Peyer's patch (tissue), 4 donors: Measurements from ENCODE around the gene AGBL3. TPM values are rescaled to one million over a fixed set of nuclear protein-coding genes. Genes with fewer than 3 reads are reported as not detected.
A peak's percentile ranks its signal among the peaks of the same experiment; 100 is the strongest.

ENCODE experiments used
- DNase-seq, 3 donors: peaks; one replicate each; pipeline ENCODE4 v3.0.0-alpha.2; 2017 to 2019
- H3K27ac ChIP-seq, 4 donors: fragments of 200-600 bp; sonication (generic); one replicate each; pipeline ENCODE4 v1.5.1; 2016 to 2019
- H3K27me3 ChIP-seq, 2 donors: fragments of 200-600 bp; sonication (generic); one replicate each; pipeline ENCODE4 v1.5.1; 2019
- H3K36me3 ChIP-seq, 3 donors: fragments of 200-600 bp; sonication (generic); one replicate each; pipeline ENCODE4 v1.5.1; 2016 to 2019
- H3K4me1 ChIP-seq, 4 donors: fragments of 200-600 bp; sonication (generic); one replicate each; pipeline ENCODE4 v1.5.1; 2016 to 2019
- H3K4me3 ChIP-seq, 4 donors: fragments of 200-600 bp; sonication (generic); 1 replicate in 3 of 4; 2 replicates in 1 of 4; pipeline ENCODE4 v1.5.1; 2016 to 2019; ENCODE audit warnings: mild to moderate bottlenecking in 1 of 4
- H3K9me3 ChIP-seq, 4 donors: fragments of 200-600 bp; sonication (generic); one replicate each; pipeline ENCODE4 v1.5.1; 2016 to 2019; ENCODE audit warnings: mild to moderate bottlenecking in 1 of 4
- POLR2A ChIP-seq, 2 donors: fragments of 450-650 bp; IDR thresholded peaks; one replicate each; pipeline ENCODE4 v1.5.1; 2017; ENCODE audit warnings: antibody characterized with exemption in 2 of 2, mild to moderate bottlenecking in 2 of 2, moderate library complexity in 2 of 2
- total RNA-seq, 4 donors: library from RNA; depleted of rRNA; stranded (reverse); fragments of >200 nt; gene quantifications; one replicate each; pipeline ENCODE4 v1.1.0, GENCODE V29; 2016
- TF ChIP-seq, protein P1 (sequence below), 6 experiments: fragments of 450-650 bp in 4 of 6; fragments of 200-600 bp in 2 of 6; sonication (generic) in 1 of 6; IDR thresholded peaks; one replicate each; pipeline ENCODE4 v1.5.1; 2017 to 2019; ENCODE audit warnings: antibody characterized with exemption in 6 of 6, mild to moderate bottlenecking in 3 of 6, moderate library complexity in 1 of 6

Gene AGBL3
- total RNA-seq, 4 donors from 2014 or later, result 0.38 to 8.4 (median 4.3) TPM

DNA sequence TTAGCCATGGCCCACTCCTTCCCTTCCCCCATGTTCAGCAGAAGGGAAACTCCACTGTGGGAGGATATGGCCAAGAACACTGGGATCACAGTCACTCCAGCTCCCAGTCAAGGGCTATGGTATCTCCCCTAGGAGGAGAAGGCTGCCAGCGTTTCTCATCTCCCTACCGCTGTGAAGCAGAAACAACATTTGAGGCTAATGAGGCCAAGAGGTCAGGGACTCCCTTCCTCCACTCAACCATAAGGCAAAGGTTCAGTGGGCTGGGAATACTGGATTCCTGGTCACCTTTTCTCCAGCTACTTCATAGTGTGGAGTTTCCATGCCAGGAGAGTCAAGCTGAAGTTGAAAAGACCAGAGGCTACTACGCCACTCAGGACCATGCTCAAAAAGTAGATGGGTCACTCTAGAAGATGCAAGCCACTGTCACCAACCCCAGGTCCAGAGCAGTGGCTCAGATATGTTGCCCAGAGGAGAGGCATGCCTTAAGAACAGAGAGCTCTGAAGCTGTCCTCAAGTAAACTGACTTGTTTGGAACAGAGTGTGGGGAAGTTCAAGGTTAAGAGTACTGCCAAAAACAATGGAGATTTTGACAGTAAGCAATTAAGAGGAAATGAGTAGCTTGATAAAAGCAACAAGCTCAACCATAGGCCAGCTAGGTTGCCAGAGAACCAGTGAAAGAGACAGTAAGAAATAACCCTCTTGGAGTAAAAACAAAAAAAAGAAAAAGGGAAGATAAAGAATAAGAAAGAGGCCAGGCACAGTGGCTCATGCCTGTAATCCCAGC, 157.8 kb downstream of the AGBL3 start:
- Histone ChIP-seq H3K27ac (peak overlapping the region in 1 of 4 donors; percentile 6), H3K4me1 (peaks cover 0 to 10% (median 2%) of the 10 kb centered on the region in 4 donors), H3K27me3 (no peaks in the 10 kb centered on the region), H3K9me3 (no peaks in the 10 kb centered on the region), H3K36me3 (no peaks in the 10 kb centered on the region), H3K4me3 (no peak overlapping the region)
- DNase-seq, result no peak
- TF ChIP-seq, protein P1, sequence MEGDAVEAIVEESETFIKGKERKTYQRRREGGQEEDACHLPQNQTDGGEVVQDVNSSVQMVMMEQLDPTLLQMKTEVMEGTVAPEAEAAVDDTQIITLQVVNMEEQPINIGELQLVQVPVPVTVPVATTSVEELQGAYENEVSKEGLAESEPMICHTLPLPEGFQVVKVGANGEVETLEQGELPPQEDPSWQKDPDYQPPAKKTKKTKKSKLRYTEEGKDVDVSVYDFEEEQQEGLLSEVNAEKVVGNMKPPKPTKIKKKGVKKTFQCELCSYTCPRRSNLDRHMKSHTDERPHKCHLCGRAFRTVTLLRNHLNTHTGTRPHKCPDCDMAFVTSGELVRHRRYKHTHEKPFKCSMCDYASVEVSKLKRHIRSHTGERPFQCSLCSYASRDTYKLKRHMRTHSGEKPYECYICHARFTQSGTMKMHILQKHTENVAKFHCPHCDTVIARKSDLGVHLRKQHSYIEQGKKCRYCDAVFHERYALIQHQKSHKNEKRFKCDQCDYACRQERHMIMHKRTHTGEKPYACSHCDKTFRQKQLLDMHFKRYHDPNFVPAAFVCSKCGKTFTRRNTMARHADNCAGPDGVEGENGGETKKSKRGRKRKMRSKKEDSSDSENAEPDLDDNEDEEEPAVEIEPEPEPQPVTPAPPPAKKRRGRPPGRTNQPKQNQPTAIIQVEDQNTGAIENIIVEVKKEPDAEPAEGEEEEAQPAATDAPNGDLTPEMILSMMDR (IDR thresholded peaks at IDR 0.05), result no peak
- TF ChIP-seq POLR2A (IDR thresholded peaks at IDR 0.05), result no peak

DNA sequence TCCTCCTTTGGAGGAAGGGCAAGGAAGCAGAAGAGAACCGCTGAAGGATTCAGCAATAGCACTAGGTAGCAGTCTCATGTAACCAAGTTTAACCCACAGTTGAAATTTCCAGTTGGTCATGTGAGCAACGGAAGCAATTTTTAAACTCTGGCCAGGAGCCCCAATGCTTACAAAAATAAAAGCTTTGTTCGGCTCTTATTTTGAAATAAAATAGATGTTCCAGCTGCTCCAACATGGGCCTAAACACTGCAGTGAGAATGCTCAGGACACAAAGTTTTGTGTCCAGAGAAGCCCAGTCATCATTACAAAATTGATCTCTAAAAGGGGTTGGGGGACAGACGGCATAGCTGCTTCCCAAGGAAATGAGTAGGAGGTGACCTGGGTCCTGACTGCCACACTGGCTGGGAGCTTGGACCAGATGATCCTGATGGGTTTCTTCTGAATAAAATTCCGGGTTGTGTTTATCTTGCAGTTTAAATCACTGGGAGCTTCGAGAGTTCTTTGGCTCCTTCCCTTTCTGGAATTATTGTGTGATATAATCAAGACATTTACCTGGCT, 161.1 kb downstream of the AGBL3 start:
- peaks cover 0 to 5% (median 0%) of the 10 kb centered on the region in 3 donors for H3K36me3 ChIP-seq
- H3K9me3 ChIP-seq, result no peaks in the 10 kb centered on the region
- peak overlapping the region; percentile 44 to 62 (median 50) for H3K4me3 ChIP-seq
- peaks cover 0 to 14% (median 6%) of the 10 kb centered on the region in 4 donors for H3K4me1 ChIP-seq
- no peak for DNase-seq
- H3K27me3 ChIP-seq, result no peaks in the 10 kb centered on the region
- peak overlapping the region; percentile 84 to 95 (median 92) for H3K27ac ChIP-seq
- TF ChIP-seq, protein P1 (IDR thresholded peaks at IDR 0.05), result no peak
- TF ChIP-seq POLR2A (IDR thresholded peaks at IDR 0.05), result no peak

DNA sequence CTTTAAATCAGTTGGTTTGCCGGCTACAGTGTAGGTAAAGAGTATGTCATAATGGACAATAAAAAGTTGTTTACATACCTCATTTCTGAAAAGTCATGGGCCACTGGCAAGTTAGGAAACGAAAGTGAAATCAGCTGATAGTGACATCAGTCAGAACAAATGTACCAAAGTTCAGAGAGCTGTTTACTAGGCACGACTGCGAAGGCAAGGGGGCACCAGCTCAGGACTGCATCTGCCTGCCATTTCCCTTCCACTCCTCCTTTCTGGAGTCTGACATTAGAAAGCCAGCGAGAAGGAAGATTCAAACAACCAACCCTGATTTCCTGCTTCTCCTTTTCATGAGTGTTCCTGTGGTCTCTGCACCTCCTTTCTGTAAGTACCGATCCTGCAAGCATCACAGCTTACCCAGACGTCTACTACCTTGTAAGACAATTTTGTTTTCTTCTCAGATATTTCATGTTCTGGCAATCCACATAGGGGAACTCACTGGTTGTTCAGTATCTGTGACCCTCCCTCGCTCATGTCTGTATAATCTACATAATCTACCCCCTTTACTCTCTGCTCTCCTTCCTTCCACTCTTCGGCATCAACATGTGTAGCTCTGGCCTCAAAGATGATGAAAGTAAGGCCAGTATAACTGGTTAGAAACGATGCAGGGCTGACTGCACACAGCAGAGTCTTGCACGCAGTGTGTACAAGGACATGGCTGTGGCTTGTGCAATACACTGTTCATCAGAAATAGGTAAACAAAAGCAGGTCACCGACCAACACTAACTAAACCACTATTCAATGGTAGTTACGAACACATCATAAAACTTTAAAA, 161.8 kb downstream of the AGBL3 start, which contains the start of gene TMEM140:
TMEM140 (plus strand) TSS at position 174 of the 823 bp plus-strand sequence. CDS start 16,370 bp downstream, outside the sequence.
- no peaks in the 10 kb centered on the region for H3K9me3 ChIP-seq
- peak within 1 kb of the TSS; percentile 84 to 95 (median 92) for H3K27ac ChIP-seq
- H3K4me1 ChIP-seq, result peaks cover 0 to 14% (median 6%) of the 10 kb centered on the region in 4 donors
- DNase-seq, result peak in 2 of 3 donors; percentile 85 to 92
- peak within 1 kb of the TSS; percentile 44 to 62 (median 50) for H3K4me3 ChIP-seq
- H3K27me3 ChIP-seq, result no peaks in the 10 kb centered on the region
- peaks cover 0 to 5% (median 0%) of the 10 kb centered on the region in 3 donors for H3K36me3 ChIP-seq
- TF ChIP-seq POLR2A (IDR thresholded peaks at IDR 0.05), result peak; percentile 56 to 81
- TF ChIP-seq, protein P1 (IDR thresholded peaks at IDR 0.05), result peak in 3 of 6 experiments; percentile 16 to 37 (median 34)

DNA sequence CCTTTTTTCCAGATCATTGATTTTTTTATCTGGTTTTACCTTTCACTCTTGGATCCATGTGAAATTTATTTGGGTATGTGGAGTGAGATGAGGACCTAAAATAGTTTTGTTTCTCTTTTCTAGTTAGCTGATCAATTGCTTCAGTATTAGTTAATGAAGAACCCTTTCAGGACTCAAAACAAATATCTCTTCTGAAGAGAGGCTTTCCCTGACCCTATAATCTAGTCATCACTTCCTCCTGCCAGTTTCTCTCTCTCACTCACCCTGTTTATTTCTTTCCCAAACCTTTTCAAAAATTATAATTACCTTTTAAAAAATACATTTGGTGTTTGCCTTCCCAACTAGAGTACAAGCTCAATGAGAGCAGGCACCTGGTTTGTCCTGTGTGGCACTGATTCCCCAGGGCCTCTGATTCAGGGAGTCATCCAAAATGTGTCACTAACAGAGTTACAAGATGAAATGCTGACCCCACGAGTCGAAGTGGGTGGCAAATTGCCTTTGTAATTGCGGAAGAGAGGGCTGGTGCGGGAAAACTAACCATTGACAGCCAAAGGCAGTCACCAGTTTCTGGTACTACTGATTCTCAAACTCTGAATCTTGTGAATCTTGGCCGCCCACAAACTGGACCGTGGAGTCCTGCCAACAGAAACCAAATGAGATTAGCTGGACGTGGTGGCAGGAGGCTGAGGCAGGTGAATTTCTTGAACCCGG, 163.9 kb downstream of the AGBL3 start:
- DNase-seq, result no peak
- H3K27ac ChIP-seq, result peak overlapping the region in 3 of 4 donors; percentile 20 to 48 (median 45)
- TF ChIP-seq, protein P1 (IDR thresholded peaks at IDR 0.05), result no peak
- no peak for TF ChIP-seq POLR2A (IDR thresholded peaks at IDR 0.05)
- no peaks in the 10 kb centered on the region for H3K9me3 ChIP-seq
- H3K4me1 ChIP-seq, result peaks cover 0 to 14% (median 6%) of the 10 kb centered on the region in 4 donors
- H3K36me3 ChIP-seq, result peaks cover 0 to 5% (median 0%) of the 10 kb centered on the region in 3 donors
- H3K27me3 ChIP-seq, result no peaks in the 10 kb centered on the region
- peak overlapping the region in 2 of 4 donors; percentile 31 to 49 for H3K4me3 ChIP-seq

DNA sequence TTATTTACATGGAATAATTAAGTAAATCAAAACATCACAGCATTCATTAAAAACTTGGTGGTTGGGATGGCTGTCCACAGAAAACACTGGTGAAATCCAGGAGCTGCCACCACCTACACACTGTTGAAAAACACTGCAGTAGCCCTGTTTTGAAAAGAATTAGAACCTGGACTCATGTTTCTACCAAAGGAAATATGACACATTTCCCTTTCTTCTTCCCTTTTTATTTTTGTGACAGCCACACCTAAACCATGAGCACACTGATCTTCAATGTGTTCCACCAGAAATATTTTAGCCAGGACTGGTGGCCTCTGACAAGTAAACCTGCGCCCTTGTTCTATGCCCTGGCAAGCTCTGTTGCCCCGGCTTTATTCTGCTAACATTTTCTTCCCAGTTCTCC, 164.8 kb downstream of the AGBL3 start:
- Histone ChIP-seq H3K27ac (peak overlapping the region in 3 of 4 donors; percentile 20 to 48 (median 45)), H3K4me1 (peaks cover 0 to 14% (median 6%) of the 10 kb centered on the region in 4 donors), H3K9me3 (no peaks in the 10 kb centered on the region)

More for the DNA sequence above, 164.8 kb downstream of the AGBL3 start:
- H3K27me3 ChIP-seq, result no peaks in the 10 kb centered on the region
- no peak overlapping the region for H3K4me3 ChIP-seq
- DNase-seq, result no peak
- no peak for TF ChIP-seq POLR2A (IDR thresholded peaks at IDR 0.05)
- TF ChIP-seq, protein P1 (IDR thresholded peaks at IDR 0.05), result no peak
- H3K36me3 ChIP-seq, result peaks cover 0 to 5% (median 0%) of the 10 kb centered on the region in 3 donors
